Stomach (tissue), 4 donors: ENCODE results near the gene CFB.

Experiments
- CTCF ChIP-seq, 7 experiments: fragments of 450-650 bp in 4 of 7; fragments of 200-600 bp in 3 of 7; sonication (generic) in 3 of 7; IDR thresholded peaks; one replicate each; pipeline ENCODE4 v1.5.1; 2016 to 2019; ENCODE audit warnings: antibody characterized with exemption in 7 of 7, control low read depth in 2 of 7, mild to moderate bottlenecking in 1 of 7
- POLR2AphosphoS5 ChIP-seq, 3 donors: sonication (generic); formaldehyde crosslinking; IDR thresholded peaks; one replicate each; pipeline ENCODE4 v1.6.1; 2016; ENCODE audit warnings: antibody characterized with exemption in 3 of 3

- TF ChIP-seq CTCF (IDR thresholded peaks at IDR 0.05): no peak
- TF ChIP-seq POLR2AphosphoS5 (IDR thresholded peaks at IDR 0.05): no peak
Measured at GRCh38 chr6:31948753-31949413, 3.0 kb downstream of the CFB start.
